H1 (cell line): ENCODE results near the gene DRAP1. TPM values are rescaled to one million over a fixed set of nuclear protein-coding genes. Genes with fewer than 3 reads are reported as not detected.

Experiments
- CTCF ChIA-PET: fragments of 300-600 bp; sonication (Branson Sonifier 250); formaldehyde crosslinking; loops from one replicate; lab custom pipeline; 2021; ENCODE audit not compliant: partially characterized antibody; lab: Charles Lee
- POLR2A ChIA-PET: fragments of 300-600 bp; sonication (Branson Sonifier 250); formaldehyde crosslinking; loops from one replicate; lab custom pipeline; 2021; ENCODE audit warnings: inconsistent platforms; ENCODE audit not compliant: partially characterized antibody; lab: Charles Lee
- DNase-seq, 2 experiments: peaks; one replicate each; pipeline versions ENCODE4 v3.0.0 to v3.0.0-alpha.2; 2010 to 2022; ENCODE audit warnings: low spot score in 2 of 2, low read depth in 1 of 2, mixed read lengths in 1 of 2
- FAIRE-seq: peaks from 2 replicates; lab custom pipeline; 2011; peaks lifted over from hg19 to GRCh38; lab: Jason Lieb, UNC
- H2AFZ ChIP-seq: 2 replicates; pipeline ENCODE4 v1.8.1; 2012; ENCODE audit warnings: low read length, inconsistent platforms
- H2AK5ac ChIP-seq: 2 replicates; pipeline ENCODE4 v1.6.1; 2013; ENCODE audit warnings: low read depth, low read length
- H2BK120ac ChIP-seq: replicated peaks from 2 replicates; pipeline ENCODE3; 2013; ENCODE audit warnings: low read depth, low read length, inconsistent platforms
- H2BK12ac ChIP-seq: 2 replicates; pipeline ENCODE4 v1.6.1; 2013; ENCODE audit warnings: low read depth, low read length
- H2BK15ac ChIP-seq: 2 replicates; pipeline ENCODE4 v1.6.1; 2013; ENCODE audit warnings: low read length
- H2BK20ac ChIP-seq: 2 replicates; pipeline ENCODE4 v1.6.1; 2013; ENCODE audit warnings: low read length
- H2BK5ac ChIP-seq: 2 replicates; pipeline ENCODE4 v1.6.1; 2013; ENCODE audit warnings: low read depth, low read length
- H3K14ac ChIP-seq: 2 replicates; pipeline ENCODE4 v1.6.1; 2013; ENCODE audit warnings: inconsistent platforms; ENCODE audit not compliant: insufficient read length
- H3K18ac ChIP-seq: 2 replicates; pipeline ENCODE4 v1.6.1; 2013; ENCODE audit warnings: low read length; ENCODE audit errors: extremely low read depth
- H3K23ac ChIP-seq: 2 replicates; pipeline ENCODE4 v1.6.1; 2013; ENCODE audit warnings: inconsistent platforms; ENCODE audit not compliant: insufficient read length
- H3K23me2 ChIP-seq: 2 replicates; pipeline ENCODE4 v1.6.1; 2013; ENCODE audit warnings: low read depth, low read length
- H3K27ac ChIP-seq: 2 replicates; pipeline ENCODE4 v1.6.1; 2011; ENCODE audit warnings: low read depth, low read length, inconsistent platforms
- H3K27me3 ChIP-seq, 4 experiments: replicated peaks in 1 of 4; 1 replicate in 1 of 4; 2 replicates in 3 of 4; pipeline versions ENCODE4 v1.6.1 to v1.8.1; 2011 to 2013; ENCODE audit warnings: low read length in 3 of 4, mild to moderate bottlenecking in 3 of 4, inconsistent platforms in 2 of 4, mixed read lengths in 2 of 4, moderate library complexity in 1 of 4; ENCODE audit not compliant: control insufficient read depth in 3 of 4, insufficient read depth in 3 of 4; ENCODE audit errors: extremely low read depth in 1 of 4
- H3K36me3 ChIP-seq, 4 experiments: 2 replicates each; pipeline versions ENCODE4 v1.6.1 to v1.8.1; 2011 to 2013; ENCODE audit warnings: mild to moderate bottlenecking in 4 of 4, low read length in 3 of 4, moderate library complexity in 2 of 4, control low read depth in 1 of 4, inconsistent platforms in 1 of 4; ENCODE audit not compliant: insufficient read depth in 4 of 4, control insufficient read depth in 2 of 4
- H3K4ac ChIP-seq: replicated peaks from 2 replicates; pipeline ENCODE3; 2013; ENCODE audit warnings: low read length, low read depth, mixed read lengths, inconsistent platforms; ENCODE audit not compliant: insufficient read length
- H3K4me1 ChIP-seq, 4 experiments: replicated peaks in 1 of 4; 1 replicate in 1 of 4; 2 replicates in 3 of 4; pipeline versions ENCODE4 v1.6.1 to v1.8.1; 2011 to 2013; ENCODE audit warnings: low read length in 3 of 4, inconsistent platforms in 2 of 4, mixed read lengths in 1 of 4; ENCODE audit not compliant: insufficient read depth in 4 of 4, control insufficient read depth in 3 of 4
- H3K4me2 ChIP-seq, 2 experiments: 2 replicates each; pipeline versions ENCODE4 v1.6.1 to v1.8.1; 2011 to 2013; ENCODE audit warnings: low read depth in 2 of 2, low read length in 2 of 2, control low read depth in 1 of 2, inconsistent platforms in 1 of 2, mild to moderate bottlenecking in 1 of 2; ENCODE audit not compliant: insufficient read depth in 1 of 2
- H3K4me3 ChIP-seq, 4 experiments: fragments of 200-600, 300-600 bp in 1 of 4; sonication (generic), shearing (Covaris generic), sonication (Bioruptor Twin) in 1 of 4; 2 replicates each; pipeline versions ENCODE4 v1.5.1 to v1.8.1; 2011 to 2016; ENCODE audit warnings: low read length in 4 of 4, low read depth in 3 of 4, control low read depth in 2 of 4, inconsistent platforms in 2 of 4, mild to moderate bottlenecking in 2 of 4, mixed read lengths in 1 of 4, moderate library complexity in 1 of 4; ENCODE audit not compliant: insufficient read depth in 2 of 4; ENCODE audit errors: extremely low read depth in 1 of 4
- H3K56ac ChIP-seq: replicated peaks from 2 replicates; pipeline ENCODE3; 2013; ENCODE audit warnings: low read depth, mild to moderate bottlenecking, mixed read lengths, low read length, inconsistent platforms; ENCODE audit not compliant: insufficient read length
- H3K79me1 ChIP-seq: 2 replicates; pipeline ENCODE4 v1.6.1; 2013; ENCODE audit warnings: low read depth, low read length, control low read depth
- H3K79me2 ChIP-seq, 2 experiments: 2 replicates each; pipeline versions ENCODE4 v1.6.1 to v1.8.1; 2012 to 2013; ENCODE audit warnings: low read length in 2 of 2, mild to moderate bottlenecking in 2 of 2, inconsistent platforms in 1 of 2; ENCODE audit not compliant: insufficient read depth in 2 of 2, control insufficient read depth in 1 of 2
- H3K9ac ChIP-seq, 4 experiments: replicated peaks in 1 of 4; 1 replicate in 1 of 4; 2 replicates in 3 of 4; pipeline versions ENCODE4 v1.6.1 to v1.8.1; 2011 to 2013; ENCODE audit warnings: low read depth in 3 of 4, low read length in 3 of 4, control low read depth in 2 of 4, mild to moderate bottlenecking in 2 of 4, moderate library complexity in 2 of 4, inconsistent platforms in 1 of 4; ENCODE audit errors: extremely low read depth in 1 of 4
- H3K9me3 ChIP-seq, 2 experiments: 2 replicates each; pipeline versions ENCODE4 v1.6.1 to v1.8.1; 2012 to 2013; ENCODE audit warnings: mild to moderate bottlenecking in 2 of 2, moderate library complexity in 2 of 2, control low read depth in 1 of 2, inconsistent platforms in 1 of 2, low read depth in 1 of 2, low read length in 1 of 2, mixed read lengths in 1 of 2; ENCODE audit not compliant: insufficient read depth in 2 of 2
- H4K20me1 ChIP-seq, 2 experiments: replicated peaks in 1 of 2; 2 replicates each; pipeline versions ENCODE3 to v1.8.1; 2011 to 2013; ENCODE audit warnings: inconsistent platforms in 2 of 2, low read length in 2 of 2, mild to moderate bottlenecking in 1 of 2; ENCODE audit not compliant: insufficient read depth in 2 of 2, control insufficient read depth in 1 of 2
- H4K5ac ChIP-seq: 2 replicates; pipeline ENCODE4 v1.6.1; 2013; ENCODE audit warnings: low read length, low read depth, mixed read lengths, inconsistent platforms; ENCODE audit not compliant: insufficient read length
- H4K8ac ChIP-seq: 2 replicates; pipeline ENCODE4 v1.8.0; 2013; ENCODE audit warnings: mild to moderate bottlenecking, moderate library complexity, low read length, inconsistent platforms; ENCODE audit not compliant: insufficient read depth; ENCODE audit errors: extremely low read depth
- H4K91ac ChIP-seq: replicated peaks from 2 replicates; pipeline ENCODE3; 2013; ENCODE audit warnings: low read length, mixed read lengths, inconsistent platforms; ENCODE audit not compliant: insufficient read length
- POLR2AphosphoS5 ChIP-seq: IDR thresholded peaks from 2 replicates; pipeline ENCODE4 v1.6.1; 2011; ENCODE audit warnings: low read depth, low read length
- SIX5 ChIP-seq: IDR thresholded peaks from 2 replicates; pipeline ENCODE4 v1.6.1; 2011; ENCODE audit warnings: mild to moderate bottlenecking, low read depth, low read length
- SP2 ChIP-seq: IDR thresholded peaks from 2 replicates; pipeline ENCODE4 v1.6.1; 2012; ENCODE audit warnings: mild to moderate bottlenecking, low read length, inconsistent platforms
- USF2 ChIP-seq: IDR thresholded peaks from 2 replicates; pipeline ENCODE4 v1.6.1; 2011; ENCODE audit warnings: low read length, improper control_type of control experiment
- WGBS, 2 experiments: shearing (Covaris generic) in 1 of 2; methylation state at CpG; one replicate each; pipeline versions ENCODE4 v1.1.6 to v1.1.7; 2013 to 2015; ENCODE audit warnings: low lambda C conversion rate in 2 of 2, mixed read lengths in 2 of 2, inconsistent platforms in 1 of 2, low coverage in 1 of 2, missing lambda C conversion rate in 1 of 2; ENCODE audit not compliant: insufficient replicate concordance in 2 of 2, insufficient coverage in 1 of 2, insufficient read length in 1 of 2; ENCODE audit errors: extremely low coverage in 1 of 2, missing lambda C conversion rate in 1 of 2; 5-methylcytosine and 5-hydroxymethylcytosine counted together
- polyA plus RNA-seq, 7 experiments: library from polyadenylated mRNA; depleted of rRNA in 3 of 7; stranded (reverse) in 5 of 7; unstranded in 2 of 7; fragments of >200 nt in 5 of 7; fragments of 200-250 nt in 2 of 7; gene quantifications; 1 replicate in 5 of 7; 2 replicates in 1 of 7; 4 replicates in 1 of 7; pipeline versions ENCODE4 v1.2.1 to v1.2.3, GENCODE V29; 2011 to 2013; ENCODE audit warnings: missing spikeins in 2 of 7, mixed read lengths in 2 of 7
- total RNA-seq: library from RNA; stranded (reverse); fragmentation: NEBNext Ultra II Directional; extraction: Animal tissue kit (Norgen Biotek cat#: 25700); gene quantifications from 2 replicates; pipeline ENCODE4 v1.2.1, GENCODE V29; 2021

DRAP1 gene
- total and polyA plus RNA-seq, 2 of the 8 experiments (the other 6 are each of a cell fraction or from before 2014, with no cell fraction given) = 62.5 to 98.7 TPM

GRCh38 chr11:65888163-65888814 is 30.9 kb upstream of the DRAP1 start, which contains the start of gene FIBP:
Gene FIBP (minus strand): TSS chr11:65888471. CDS start chr11:65888418, 53 bp downstream.
- Histone ChIP-seq H4K91ac (peak within 1 kb of the TSS; percentile 95), H2BK20ac (no peak within 1 kb of the TSS), H4K8ac (peak within 1 kb of the TSS; percentile 90; the same call in 1 of the 2 replicates), H3K9me3 (no peaks in the 10 kb centered on the region), H2BK5ac (peak within 1 kb of the TSS; percentile 87), H3K4me3 (peak within 1 kb of the TSS; percentile 73 to 84 (median 79)), H3K4ac (no peak within 1 kb of the TSS), H3K23ac (no peak within 1 kb of the TSS), H3K27me3 (peaks cover 0 to 14% (median 8%) of the 10 kb centered on the region in 4 experiments; a peak in 6 of 7 replicates), H2BK12ac (no peak within 1 kb of the TSS; the same call in 1 of the 2 replicates), H3K4me2 (peak within 1 kb of the TSS; percentile 94 to 97), H3K14ac (no peak within 1 kb of the TSS), H2AK5ac (no peak within 1 kb of the TSS), H3K27ac (peak within 1 kb of the TSS; percentile 75), H3K18ac (peak within 1 kb of the TSS; percentile 87), H3K9ac (peak within 1 kb of the TSS in 3 of 4 experiments; percentile 58 to 71 (median 69); a peak in 5 of 7 replicates), H3K4me1 (peaks cover 0 to 27% (median 12%) of the 10 kb centered on the region in 4 experiments; a peak in 5 of 7 replicates), H3K36me3 (peaks cover 8 to 18% (median 15%) of the 10 kb centered on the region in 4 experiments; a peak in 7 of 8 replicates), H3K23me2 (peaks cover 25% of the 10 kb centered on the region), H4K5ac (peak within 1 kb of the TSS; percentile 89), H4K20me1 (peaks cover 7 to 9% of the 10 kb centered on the region in 2 experiments), H3K79me1 (no peaks in the 10 kb centered on the region), H2BK15ac (peak within 1 kb of the TSS; percentile 92; the same call in 1 of the 2 replicates), H2AFZ (peak within 1 kb of the TSS; percentile 29; the same call in 1 of the 2 replicates), H3K79me2 (peaks cover 0 to 4% of the 10 kb centered on the region in 2 experiments; a peak in 1 of 4 replicates), H3K56ac (peak within 1 kb of the TSS; percentile 59), H2BK120ac (no peak within 1 kb of the TSS)
- no peak for FAIRE-seq
- CTCF ChIA-PET = interaction anchor here (0.6 to 19.6 kb wide), 49 partner anchors 11 to 380 kb away, joined by 3 to 283 read pairs (median 6); partner anchors contain the start of genes AP5B1, BANF1, CFL1 and CTSW
- POLR2A ChIA-PET = interaction anchor here (0.7 to 39.7 kb wide), 18 partner anchors 9 to 383 kb away, joined by 3 to 1071 read pairs (median 3); partner anchors contain the start of genes BANF1, CFL1, EFEMP2 and KAT5
- DNase-seq = peak; percentile 87 to 98
- WGBS, 2 experiments = 2% methylated on average over 32 of the region's 57 CpGs; no CpG with 5 or more reads in 1 of the 2 experiments
- TF ChIP-seq POLR2AphosphoS5 (peak; percentile 72), SIX5 (no peak), USF2 (no peak), SP2 (no peak)
